KMS-11 (cell line): Measurements from ENCODE around the gene TICRR.

Experiments used
- H2AFZ ChIP-seq: fragments of 200-600 bp; sonication (generic); 2 replicates; pipeline ENCODE4 v1.6.1; 2016; ENCODE audit warnings: antibody characterized with exemption, mixed run types, low read depth
- H3K27ac ChIP-seq: fragments of 200-600 bp; sonication (generic); 2 replicates; pipeline ENCODE4 v1.6.1; 2016; ENCODE audit warnings: mild to moderate bottlenecking, mixed run types
- H3K27me3 ChIP-seq: fragments of 200-600 bp; sonication (generic); 2 replicates; pipeline ENCODE4 v1.6.1; 2017; ENCODE audit warnings: mild to moderate bottlenecking, low read depth, mixed run types, moderate library complexity; ENCODE audit not compliant: insufficient read depth
- H3K36me3 ChIP-seq: fragments of 200-600 bp; sonication (generic); 2 replicates; pipeline ENCODE4 v1.6.1; 2017; ENCODE audit warnings: mild to moderate bottlenecking, mixed run types; ENCODE audit not compliant: insufficient read depth
- H3K4me1 ChIP-seq: fragments of 200-600 bp; sonication (generic); 2 replicates; pipeline ENCODE4 v1.6.1; 2016; ENCODE audit warnings: mild to moderate bottlenecking, low read depth, mixed run types; ENCODE audit not compliant: poor library complexity, severe bottlenecking
- H3K4me2 ChIP-seq: fragments of 200-600 bp; sonication (generic); 2 replicates; pipeline ENCODE4 v1.7.0; 2016; ENCODE audit warnings: mild to moderate bottlenecking, mixed run types
- H3K4me3 ChIP-seq: fragments of 200-600 bp; sonication (generic); IDR thresholded peaks from 2 replicates; pipeline ENCODE4 v1.6.1; 2017; ENCODE audit warnings: low read depth, low read length, mixed read lengths; ENCODE audit not compliant: insufficient read depth
- H3K79me2 ChIP-seq: fragments of 200-600 bp; sonication (generic); 2 replicates; pipeline ENCODE4 v1.6.1; 2016; ENCODE audit warnings: low read depth, mixed run types; ENCODE audit not compliant: insufficient read depth
- H3K9ac ChIP-seq: fragments of 200-600 bp; sonication (generic); 2 replicates; pipeline ENCODE4 v1.6.1; 2016; ENCODE audit warnings: mild to moderate bottlenecking, mixed run types
- H4K20me1 ChIP-seq: fragments of 200-600 bp; sonication (generic); 2 replicates; pipeline ENCODE4 v1.6.1; 2016; ENCODE audit warnings: mild to moderate bottlenecking, mixed run types; ENCODE audit not compliant: insufficient read depth
- TF ChIP-seq, protein P1 (sequence below): fragments of 200-600 bp; sonication (generic); conservative IDR thresholded peaks from 2 replicates; pipeline ENCODE4 v1.6.1; 2017; ENCODE audit warnings: low read depth, mild to moderate bottlenecking, antibody characterized with exemption, low read length, moderate library complexity, mixed read lengths

TICRR gene

DNA sequence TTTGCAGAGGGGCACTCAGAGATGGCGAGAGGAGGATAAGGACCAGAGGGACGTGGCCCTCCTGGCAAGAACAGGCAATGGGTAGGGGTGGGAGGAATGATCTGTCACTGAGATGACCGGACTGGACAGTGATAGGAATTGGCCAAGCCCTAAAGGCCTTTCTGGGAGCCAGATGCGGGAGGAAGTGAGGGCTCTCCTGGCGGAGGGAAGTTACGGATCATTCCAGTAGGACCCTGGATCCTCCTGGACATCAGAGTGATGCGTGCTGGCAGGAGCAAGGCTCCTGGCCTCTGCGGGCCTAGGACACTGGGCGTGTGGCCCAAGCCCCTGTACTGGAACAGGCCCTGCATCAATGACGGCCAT lies 56.6 kb downstream of the TICRR start:
- no peak overlapping the region for H2AFZ ChIP-seq
- no peak overlapping the region for H3K4me3 ChIP-seq
- no peaks in the 10 kb centered on the region for H4K20me1 ChIP-seq
- H3K27ac ChIP-seq = no peak overlapping the region
- H3K79me2 ChIP-seq = no peaks in the 10 kb centered on the region
- H3K36me3 ChIP-seq = peaks cover 7% of the 10 kb centered on the region
- no peaks in the 10 kb centered on the region for H3K27me3 ChIP-seq
- H3K9ac ChIP-seq = no peak overlapping the region
- TF ChIP-seq, protein P1, sequence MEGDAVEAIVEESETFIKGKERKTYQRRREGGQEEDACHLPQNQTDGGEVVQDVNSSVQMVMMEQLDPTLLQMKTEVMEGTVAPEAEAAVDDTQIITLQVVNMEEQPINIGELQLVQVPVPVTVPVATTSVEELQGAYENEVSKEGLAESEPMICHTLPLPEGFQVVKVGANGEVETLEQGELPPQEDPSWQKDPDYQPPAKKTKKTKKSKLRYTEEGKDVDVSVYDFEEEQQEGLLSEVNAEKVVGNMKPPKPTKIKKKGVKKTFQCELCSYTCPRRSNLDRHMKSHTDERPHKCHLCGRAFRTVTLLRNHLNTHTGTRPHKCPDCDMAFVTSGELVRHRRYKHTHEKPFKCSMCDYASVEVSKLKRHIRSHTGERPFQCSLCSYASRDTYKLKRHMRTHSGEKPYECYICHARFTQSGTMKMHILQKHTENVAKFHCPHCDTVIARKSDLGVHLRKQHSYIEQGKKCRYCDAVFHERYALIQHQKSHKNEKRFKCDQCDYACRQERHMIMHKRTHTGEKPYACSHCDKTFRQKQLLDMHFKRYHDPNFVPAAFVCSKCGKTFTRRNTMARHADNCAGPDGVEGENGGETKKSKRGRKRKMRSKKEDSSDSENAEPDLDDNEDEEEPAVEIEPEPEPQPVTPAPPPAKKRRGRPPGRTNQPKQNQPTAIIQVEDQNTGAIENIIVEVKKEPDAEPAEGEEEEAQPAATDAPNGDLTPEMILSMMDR = no peak
- no peak overlapping the region for H3K4me2 ChIP-seq
- no peaks in the 10 kb centered on the region for H3K4me1 ChIP-seq

DNA sequence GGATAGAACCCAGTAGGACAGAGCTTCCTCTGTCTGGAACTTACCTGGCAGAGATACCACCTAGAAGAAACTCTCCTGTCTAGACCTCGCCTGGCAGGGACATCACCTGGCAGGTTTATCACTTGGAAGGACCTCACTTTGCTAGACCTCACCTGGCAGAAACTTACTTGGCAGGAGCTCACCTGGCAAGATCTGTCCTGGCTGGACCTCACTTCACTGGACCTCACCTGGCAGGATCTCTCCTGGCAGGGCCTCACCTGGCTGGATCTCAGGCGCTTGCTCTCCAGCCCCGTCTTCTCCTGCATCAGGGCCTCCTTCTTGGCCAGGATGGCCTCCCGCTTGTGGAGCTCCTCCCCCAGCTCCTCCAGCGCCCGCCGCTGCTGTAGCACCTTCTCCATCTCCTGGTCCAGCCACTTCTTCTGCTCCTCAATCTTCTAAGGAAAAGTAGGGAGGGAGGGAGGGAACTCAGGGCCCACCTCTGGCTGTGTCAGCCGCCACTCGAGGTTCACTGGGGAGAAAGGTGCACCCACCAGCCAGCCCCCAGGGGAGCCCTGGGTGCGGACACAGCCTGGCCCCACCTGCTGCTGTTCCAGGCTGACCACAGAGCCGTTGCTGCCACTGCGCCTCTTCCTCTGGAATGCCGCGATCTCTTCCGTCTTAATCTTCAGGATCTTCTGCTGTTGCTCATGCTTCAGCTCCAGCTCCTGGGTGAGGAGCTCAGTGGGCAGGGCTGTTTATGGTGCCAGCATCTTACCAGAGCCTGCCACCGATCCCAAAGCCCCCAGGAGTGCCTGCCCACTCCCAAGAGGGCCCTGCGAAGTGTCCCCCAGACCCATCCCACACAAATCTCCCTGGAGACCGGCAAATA lies 57.5 kb downstream of the TICRR start:
- H3K27ac ChIP-seq = no peak overlapping the region
- peaks cover 3% of the 10 kb centered on the region for H3K36me3 ChIP-seq
- H3K79me2 ChIP-seq = no peaks in the 10 kb centered on the region
- no peaks in the 10 kb centered on the region for H4K20me1 ChIP-seq
- no peak overlapping the region for H2AFZ ChIP-seq
- H3K9ac ChIP-seq = no peak overlapping the region
- TF ChIP-seq, protein P1 = no peak
- H3K4me2 ChIP-seq = no peak overlapping the region
- no peak overlapping the region for H3K4me3 ChIP-seq
- H3K4me1 ChIP-seq = no peaks in the 10 kb centered on the region
- H3K27me3 ChIP-seq = no peaks in the 10 kb centered on the region

DNA sequence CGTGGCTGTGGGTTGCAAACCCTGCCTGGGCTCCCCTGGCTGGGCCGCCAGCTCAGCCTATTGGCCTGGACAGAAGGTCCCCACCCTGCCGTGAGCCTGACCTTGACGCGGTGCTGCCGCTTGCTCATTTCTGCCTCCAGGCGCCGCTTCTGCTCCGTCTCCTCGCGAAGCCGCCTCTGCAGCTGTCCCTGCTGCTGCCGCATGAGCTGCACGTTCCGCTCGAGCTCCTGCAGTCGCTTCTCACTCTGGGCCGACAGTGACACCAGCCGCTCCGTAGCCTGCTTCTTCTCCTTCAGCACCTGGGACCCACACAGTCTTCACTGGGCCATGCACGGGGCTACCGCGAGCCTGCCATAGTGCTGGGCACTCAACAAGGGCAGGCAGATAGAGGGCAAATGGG lies 58.3 kb downstream of the TICRR start:
- Histone ChIP-seq H3K4me2 (no peak overlapping the region), H4K20me1 (no peaks in the 10 kb centered on the region), H3K36me3 (no peaks in the 10 kb centered on the region), H3K27ac (no peak overlapping the region), H2AFZ (no peak overlapping the region), H3K4me1 (no peaks in the 10 kb centered on the region), H3K79me2 (no peaks in the 10 kb centered on the region), H3K9ac (no peak overlapping the region), H3K27me3 (no peaks in the 10 kb centered on the region), H3K4me3 (no peak overlapping the region)
- TF ChIP-seq, protein P1 = no peak

DNA sequence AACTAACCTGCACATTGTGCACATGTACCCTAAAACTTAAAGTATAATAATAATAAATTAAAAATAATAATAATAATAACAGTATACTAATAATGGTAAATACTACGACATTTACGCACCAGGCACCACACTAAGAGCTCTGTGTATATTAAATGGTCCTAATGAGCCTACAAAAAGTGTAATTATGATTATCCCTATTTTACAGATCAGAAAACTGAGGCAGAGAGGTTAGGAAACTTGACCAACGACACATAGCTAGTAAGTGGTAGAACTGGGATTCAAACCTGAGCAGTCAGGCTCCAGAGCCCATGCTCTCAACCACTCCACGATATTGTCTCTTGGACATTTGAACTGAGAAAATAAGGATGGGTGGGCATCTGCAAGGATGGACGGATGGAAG lies 65.0 kb downstream of the TICRR start:
- Histone ChIP-seq H3K27me3 (no peaks in the 10 kb centered on the region), H3K9ac (no peak overlapping the region), H2AFZ (no peak overlapping the region)

More for the DNA sequence above, 65.0 kb downstream of the TICRR start:
- Histone ChIP-seq H3K4me3 (no peak overlapping the region), H3K79me2 (no peaks in the 10 kb centered on the region), H4K20me1 (no peaks in the 10 kb centered on the region), H3K27ac (no peak overlapping the region), H3K36me3 (no peaks in the 10 kb centered on the region), H3K4me2 (no peak overlapping the region), H3K4me1 (no peaks in the 10 kb centered on the region)
- TF ChIP-seq, protein P1 = no peak
